Erythroblast (primary cell): ENCODE measurements around the gene APP.

Experiments
- GATA1 ChIP-seq: IDR thresholded peaks from 2 replicates; pipeline ENCODE4 v1.6.1; 2011; ENCODE audit warnings: low read depth, mild to moderate bottlenecking, control low read depth, low read length, moderate library complexity
- POLR2A ChIP-seq: IDR thresholded peaks from 2 replicates; pipeline ENCODE4 v1.6.1; 2011; ENCODE audit warnings: mild to moderate bottlenecking, low read length

- TF ChIP-seq POLR2A (no peak), GATA1 (no peak)
Observed at GRCh38 chr21:26093122-26093521, 77.4 kb downstream of the APP start.
